Activated CD4-positive, alpha-beta T cell treated with anti-CD3 and anti-CD28 coated beads for 1 hour (primary cell): ENCODE results near the gene MYO1C.
"Not testable (repeated sequence)": the region's sequence is repeated elsewhere in the genome, so short reads cannot be mapped to it uniquely, and the experiment has no call there.

Source experiments
- DNase-seq: peaks from one replicate; pipeline ENCODE4 v3.0.0-alpha.2; 2020

MYO1C gene, protein sequence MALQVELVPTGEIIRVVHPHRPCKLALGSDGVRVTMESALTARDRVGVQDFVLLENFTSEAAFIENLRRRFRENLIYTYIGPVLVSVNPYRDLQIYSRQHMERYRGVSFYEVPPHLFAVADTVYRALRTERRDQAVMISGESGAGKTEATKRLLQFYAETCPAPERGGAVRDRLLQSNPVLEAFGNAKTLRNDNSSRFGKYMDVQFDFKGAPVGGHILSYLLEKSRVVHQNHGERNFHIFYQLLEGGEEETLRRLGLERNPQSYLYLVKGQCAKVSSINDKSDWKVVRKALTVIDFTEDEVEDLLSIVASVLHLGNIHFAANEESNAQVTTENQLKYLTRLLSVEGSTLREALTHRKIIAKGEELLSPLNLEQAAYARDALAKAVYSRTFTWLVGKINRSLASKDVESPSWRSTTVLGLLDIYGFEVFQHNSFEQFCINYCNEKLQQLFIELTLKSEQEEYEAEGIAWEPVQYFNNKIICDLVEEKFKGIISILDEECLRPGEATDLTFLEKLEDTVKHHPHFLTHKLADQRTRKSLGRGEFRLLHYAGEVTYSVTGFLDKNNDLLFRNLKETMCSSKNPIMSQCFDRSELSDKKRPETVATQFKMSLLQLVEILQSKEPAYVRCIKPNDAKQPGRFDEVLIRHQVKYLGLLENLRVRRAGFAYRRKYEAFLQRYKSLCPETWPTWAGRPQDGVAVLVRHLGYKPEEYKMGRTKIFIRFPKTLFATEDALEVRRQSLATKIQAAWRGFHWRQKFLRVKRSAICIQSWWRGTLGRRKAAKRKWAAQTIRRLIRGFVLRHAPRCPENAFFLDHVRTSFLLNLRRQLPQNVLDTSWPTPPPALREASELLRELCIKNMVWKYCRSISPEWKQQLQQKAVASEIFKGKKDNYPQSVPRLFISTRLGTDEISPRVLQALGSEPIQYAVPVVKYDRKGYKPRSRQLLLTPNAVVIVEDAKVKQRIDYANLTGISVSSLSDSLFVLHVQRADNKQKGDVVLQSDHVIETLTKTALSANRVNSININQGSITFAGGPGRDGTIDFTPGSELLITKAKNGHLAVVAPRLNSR

DNA sequence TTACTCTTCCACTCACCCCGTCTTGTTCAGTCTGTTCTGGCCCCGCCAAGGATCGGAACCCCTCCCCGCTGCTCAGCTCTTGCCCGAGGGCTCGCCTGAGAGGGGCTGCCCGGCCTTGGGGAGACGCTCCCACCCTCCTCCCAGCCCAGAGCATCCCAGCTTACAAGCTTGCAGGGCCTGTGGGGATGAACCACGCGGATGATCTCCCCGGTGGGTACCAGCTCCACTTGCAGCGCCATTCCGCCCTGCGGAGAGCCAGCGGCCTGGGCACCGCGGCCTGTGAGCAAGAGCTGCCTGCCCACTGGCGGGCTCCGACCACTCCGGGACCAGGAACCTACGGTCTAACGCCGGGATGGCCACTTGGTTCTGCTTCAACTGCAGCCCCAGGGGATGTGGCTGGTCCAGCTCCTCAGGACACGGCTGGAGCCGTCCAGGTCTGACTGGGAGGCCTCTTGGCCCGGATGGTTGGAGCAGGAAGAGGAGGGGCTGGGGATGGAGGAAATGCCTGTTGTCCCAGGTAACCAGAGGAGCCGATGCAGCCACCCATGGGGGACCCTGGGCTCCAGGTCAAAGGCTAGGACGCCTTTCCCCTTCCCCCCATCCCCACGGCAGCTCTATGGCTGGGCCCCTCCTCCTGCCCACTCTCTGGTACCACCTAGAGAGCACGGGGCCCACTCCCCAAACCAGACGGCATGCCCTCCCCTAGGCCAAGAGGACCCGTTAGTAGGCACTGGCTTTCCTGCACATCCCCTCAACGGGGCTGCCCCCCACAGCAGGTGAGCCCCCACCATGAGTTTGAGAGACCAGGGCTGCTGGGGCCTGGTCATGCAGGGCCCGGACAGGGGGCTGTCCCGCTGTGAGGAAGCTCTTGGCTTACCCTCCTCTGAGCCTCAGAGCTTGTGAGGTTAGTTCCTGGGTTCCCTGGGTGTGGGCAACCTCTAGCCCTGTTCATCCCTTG lies at the start of gene MYO1C:
Gene MYO1C (minus strand): TSS at position 438 of the 958 bp plus-strand sequence. CDS start 199 bp downstream, at position 239.
- DNase-seq, result no peak

DNA sequence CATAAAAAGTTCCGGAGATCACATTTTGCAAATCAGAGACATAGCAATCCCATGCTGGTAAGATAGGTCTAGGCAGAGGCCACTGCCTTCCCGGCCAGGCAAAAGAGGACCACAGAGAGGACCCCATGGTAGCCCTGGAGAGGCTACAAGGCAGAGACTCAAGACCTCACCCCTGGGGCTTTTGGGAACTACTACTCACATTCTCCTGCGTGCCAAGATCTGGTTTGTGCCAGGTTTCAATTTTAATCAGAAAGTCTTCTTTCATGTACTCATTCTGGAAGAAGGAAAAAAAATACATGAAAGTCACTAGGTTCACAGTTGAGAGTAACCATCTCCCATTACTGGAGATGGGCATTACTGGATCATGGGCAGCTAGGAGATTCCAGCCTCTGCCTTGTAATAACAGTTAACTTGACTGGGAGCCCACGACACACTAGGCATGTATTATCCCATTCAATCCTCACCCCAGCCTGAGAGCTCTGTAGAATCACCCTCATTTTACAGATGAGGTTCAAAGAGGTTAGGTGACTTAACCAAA lies 49.0 kb upstream of the MYO1C start:
- DNase-seq, result no peak

DNA sequence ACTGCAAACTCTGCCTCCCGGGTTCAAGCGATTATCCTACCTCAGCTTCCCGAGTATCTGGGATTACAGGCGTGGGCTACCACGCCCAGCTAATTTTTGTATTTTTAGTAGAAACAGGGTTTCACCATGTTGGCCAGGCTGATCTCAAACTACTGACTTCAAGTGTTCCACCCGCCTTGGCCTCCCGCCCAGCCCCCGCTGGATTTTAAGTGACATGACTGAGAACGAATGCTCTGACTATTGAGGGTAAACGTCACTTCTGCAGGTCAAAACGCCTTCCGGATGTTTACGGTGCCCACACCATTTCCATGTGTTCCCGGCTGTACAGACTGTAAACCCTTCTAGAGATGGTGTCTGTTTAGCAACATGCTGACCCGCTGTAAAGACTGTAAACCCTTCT lies 47.3 kb upstream of the MYO1C start:
- no peak for DNase-seq

DNA sequence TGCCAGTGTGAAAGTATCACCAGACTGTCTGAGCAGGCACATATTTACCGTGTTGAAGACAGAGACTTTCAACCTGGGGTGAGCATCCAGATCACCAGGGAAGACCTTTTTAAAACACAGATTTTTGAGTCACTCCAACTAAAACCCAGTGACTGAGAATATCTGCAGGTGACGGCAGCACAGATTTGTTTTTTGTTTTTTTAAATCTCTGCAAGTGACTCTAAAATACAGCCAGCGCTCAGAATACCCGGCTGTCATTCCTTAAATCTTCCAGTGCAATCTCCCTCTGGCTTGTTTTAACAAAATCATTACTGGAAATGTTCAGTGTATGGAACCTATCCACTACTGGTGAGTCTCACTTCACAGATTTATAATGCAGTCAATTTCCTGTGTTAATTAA lies 43.3 kb upstream of the MYO1C start:
- no peak for DNase-seq

DNA sequence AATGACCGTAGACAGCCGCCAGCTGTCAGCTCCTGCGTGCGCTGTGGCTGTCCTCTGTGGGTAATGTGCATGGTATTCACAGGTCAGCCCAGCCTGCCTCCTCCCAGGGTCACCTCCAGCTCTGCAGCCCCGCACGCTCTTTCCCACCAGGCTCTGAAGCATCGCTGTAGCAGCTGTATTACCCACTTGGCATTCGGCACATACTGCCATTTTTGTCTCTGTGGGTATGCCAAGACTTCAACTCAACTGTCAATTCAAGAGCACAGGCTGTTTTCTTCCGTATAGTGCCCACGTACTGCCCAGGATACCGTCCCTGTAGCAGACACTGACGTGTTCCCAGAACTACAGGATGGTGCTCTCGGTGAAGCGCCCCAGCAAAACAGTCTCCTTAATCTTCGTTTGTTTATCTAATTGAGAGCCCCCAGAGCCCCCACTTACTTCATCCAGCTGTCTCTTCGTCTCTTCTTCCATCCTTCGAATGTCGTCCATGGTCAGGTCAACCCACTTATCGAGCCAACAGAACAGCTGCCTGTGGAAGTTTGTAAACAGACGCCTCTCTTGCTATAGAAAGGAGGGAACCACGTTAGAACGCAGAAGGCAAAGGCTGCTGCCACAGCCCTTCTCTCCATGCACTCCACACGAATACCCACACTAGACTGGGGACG lies 41.3 kb upstream of the MYO1C start:
- DNase-seq, result no peak

DNA sequence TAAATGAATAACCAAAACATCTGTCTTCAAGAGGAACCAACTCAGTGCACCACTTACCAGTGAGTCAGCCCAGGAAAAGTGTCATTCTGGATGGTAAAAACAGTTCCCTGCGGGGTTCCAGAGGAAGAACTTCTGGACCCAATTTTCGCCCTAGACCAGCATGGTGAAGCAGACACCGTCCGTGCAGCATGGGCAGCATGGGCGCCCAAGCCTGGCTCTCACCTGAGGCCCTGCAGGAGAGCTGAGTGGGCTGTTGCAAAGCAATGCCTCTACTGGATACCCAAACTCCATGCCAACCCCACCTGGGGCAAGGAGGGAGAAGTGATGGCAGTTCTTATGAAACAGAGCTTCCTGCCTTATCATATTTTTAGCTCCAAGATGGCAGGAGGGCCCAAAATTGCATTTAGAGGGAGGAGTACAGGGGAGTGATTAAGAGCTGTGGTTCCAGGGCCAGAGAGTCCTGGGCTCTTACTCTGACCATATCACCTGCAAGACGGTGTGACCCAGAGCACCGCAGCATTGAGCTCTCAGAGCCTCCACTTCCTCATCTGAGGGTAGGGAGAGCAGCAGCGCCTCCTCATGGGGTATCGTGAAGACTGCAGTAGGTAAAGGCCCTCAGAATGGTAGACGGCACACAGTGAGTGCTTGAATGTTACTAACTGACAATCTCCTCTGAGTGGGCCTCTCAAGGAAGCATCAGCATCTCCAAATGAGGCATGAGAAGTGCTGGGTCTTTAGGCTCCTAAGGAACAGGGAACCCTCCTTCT lies 40.5 kb upstream of the MYO1C start:
- peak; percentile 19 for DNase-seq

DNA sequence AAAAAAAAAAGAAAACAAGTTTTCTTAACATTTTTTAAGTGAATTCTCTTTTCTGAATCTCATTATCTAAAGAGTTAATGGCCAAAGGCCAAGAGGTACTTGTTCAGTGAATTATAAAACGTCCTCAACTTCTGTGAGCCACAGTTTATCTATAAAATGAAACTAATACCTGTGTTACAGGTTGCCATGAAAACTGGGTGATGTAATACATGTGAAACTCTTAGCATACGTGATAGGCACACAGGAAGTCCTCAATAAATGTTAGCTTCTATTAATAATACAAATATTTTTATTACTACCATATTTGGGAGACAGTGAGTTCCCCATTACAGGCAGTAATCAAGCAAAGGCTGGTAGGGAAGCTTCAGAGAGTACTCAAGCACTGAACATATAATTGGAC lies 37.4 kb upstream of the MYO1C start:
- no peak for DNase-seq

DNA sequence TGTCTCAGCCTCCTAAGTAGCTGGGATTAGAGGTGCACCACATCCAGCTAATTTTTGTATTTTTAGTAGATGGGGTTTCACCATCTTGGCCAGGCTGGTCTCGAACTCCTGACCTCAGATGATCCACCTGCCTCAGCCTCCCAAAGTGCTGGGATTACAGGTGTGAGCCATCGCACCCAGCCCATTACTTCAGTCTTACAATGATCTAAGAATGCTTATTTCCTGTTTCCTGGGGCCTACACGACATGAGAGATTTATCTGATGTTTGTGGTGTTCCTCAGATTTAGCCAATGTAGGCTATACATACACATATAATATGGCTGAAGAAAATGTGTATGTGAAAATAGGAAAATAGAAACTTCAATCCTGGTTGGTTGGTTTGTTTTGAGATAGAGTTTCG lies 34.4 kb upstream of the MYO1C start:
- not testable (repeated sequence) for DNase-seq

DNA sequence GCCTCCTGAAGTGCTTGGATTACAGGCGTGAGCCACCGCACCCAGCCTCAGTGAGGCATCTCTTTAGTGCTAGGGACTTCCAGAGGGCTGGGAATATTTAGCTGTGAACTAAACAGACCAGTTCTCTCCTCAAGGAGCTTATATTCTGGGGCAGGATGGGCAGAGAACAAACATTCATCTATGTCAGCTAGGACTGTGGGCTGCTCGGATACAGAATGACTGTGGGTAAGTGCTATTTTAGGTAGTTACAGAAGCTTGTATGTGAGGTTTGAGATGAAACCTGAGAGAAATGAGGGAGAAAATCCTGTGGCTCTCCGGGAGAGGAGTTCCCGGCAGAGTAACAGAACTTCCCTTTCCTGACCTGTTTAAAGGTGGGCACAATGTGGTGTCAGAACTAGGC lies 30.1 kb upstream of the MYO1C start:
- DNase-seq, result no peak

DNA sequence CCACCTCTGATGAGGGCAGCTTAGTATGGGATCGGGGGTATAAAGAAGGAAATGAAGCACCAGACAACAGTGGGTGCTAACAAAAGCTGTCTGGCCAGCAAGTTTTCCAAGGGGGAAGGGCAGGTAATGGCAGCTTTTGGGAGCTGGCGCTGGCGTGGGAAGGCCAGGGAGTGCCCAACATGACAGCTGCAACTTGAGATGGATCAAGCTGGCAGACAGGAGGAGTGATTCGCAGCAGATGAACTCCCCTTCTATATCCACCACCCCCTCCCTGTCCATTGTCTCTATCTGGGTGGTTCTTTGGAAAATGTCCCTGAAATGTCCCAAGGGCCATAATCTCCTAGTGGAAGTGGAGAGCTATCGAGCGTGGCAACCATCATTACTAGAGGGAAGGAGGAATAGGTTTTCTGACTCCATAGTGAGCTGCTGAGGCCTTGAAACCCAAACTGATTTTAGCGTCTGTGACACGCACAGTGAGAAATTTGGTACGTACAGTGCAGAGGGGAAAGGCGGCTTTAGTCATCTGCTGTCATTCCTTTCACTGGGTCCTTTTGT lies 28.7 kb upstream of the MYO1C start:
- no peak for DNase-seq

DNA sequence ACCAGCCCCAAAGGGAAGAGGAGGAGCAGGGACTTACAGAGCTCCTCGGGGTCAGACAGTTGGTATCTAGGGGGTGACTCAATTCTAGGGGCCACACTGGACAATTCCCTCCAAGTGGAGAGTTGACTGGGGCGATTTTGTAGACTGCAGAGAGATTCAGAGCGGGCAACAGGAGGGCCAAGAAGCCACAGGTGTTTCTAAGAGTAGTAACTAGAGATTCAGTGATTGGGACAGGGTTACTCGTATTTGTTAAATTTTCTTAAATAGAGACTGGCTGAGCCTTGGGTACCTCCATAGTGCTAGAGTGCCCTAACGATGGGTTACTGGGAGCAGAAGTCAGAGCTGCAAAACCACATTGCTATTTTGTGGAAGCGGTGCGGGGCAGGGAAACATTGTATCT lies 27.2 kb upstream of the MYO1C start:
- DNase-seq, result no peak

DNA sequence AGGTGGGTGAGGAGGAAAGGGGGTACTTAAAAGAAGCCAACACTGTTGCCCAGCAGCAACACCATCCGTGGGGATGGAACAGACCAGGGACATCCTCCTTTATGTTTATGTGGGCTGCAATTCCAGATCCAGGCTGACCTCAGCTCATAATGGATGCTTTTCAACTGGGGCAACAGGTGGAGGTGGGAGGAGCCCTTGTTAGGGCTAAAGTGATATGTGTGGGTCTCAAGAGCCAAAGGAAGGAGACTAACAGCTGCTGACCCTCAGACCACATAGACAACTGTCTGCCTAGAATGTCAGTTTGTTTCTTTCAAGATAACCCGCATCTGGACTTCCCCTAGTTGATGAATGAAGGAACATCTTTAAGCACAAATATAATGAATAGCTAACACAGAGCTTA lies 25.9 kb upstream of the MYO1C start:
- no peak for DNase-seq

DNA sequence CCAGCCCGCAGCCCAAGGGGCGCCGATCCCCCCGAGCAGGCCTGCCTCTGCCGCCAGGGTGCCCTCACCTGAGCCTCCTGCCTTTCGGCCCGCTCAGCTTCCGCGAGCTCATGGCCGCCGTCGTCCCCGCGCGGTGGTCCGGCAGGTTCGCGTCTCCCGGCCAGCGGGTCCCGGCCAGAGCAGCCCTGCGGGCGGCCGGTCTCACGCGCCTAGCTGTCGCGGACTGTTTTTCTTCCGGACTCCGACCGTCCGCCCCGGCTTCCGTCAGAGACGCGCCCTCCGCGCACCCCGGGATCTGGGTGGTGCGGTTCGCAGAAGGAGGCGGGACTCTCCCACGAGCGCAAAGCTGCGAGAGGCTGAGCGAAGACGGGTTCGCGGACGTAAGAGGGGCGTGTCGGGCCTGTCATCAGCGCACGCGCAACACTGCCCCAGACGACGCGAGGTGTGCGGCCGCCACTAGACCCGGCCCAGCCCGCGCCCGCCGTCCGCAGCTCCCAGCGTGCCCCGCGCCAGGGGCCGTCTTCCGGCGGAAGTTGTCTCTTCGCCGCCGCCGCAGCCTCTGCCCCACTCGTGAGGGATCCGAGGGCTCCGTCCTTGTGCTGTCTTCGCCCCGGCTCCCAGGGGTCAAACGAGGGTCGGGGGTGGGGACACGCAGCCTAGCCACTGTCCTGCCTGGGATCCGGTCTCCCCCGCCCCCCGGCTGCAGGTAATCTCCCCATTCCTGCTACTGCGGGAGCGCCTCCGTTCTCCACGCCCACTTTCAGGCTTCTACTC lies 24.1 kb upstream of the MYO1C start, which contains the start of gene INPP5K:
Gene INPP5K (minus strand): TSS at position 225 of the 774 bp plus-strand sequence. CDS start 113 bp downstream, at position 112.
- DNase-seq, result peak; percentile 97

DNA sequence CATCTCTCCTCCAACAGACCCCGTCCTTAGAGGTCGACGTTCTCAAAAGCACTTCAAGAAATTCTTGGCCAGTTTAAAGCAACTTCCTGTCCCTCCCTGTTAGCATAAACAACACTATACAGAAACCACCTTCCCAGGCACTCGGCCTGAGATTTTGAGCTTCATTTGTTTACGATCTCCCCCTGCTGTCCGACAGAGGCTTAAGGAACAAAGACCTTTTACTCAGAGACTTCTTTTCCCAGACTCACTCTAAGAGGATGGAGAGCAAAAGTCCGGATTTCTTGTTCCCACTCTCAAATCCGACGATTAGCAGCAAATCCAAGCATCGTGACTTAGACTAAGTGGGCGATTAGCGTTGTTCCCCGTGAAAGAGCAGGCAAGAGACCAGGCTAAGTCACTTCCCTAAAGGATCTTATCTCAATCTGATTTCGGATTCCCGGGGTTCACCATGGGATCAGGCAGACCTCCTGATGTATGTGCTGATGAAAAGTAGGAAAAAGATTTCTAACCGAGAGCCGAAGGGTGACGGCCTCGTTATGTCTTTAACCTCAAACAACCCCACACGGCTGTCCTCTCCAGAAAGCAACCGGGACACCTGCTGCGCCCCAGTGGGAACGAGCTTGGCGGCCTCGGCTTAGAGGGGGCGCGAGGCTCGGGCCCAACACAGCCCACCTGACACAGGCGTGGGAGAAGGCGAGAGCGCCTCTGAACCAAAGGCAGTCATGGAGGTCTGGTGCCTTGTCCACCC lies 23.3 kb upstream of the MYO1C start:
- peak; percentile 33 for DNase-seq

DNA sequence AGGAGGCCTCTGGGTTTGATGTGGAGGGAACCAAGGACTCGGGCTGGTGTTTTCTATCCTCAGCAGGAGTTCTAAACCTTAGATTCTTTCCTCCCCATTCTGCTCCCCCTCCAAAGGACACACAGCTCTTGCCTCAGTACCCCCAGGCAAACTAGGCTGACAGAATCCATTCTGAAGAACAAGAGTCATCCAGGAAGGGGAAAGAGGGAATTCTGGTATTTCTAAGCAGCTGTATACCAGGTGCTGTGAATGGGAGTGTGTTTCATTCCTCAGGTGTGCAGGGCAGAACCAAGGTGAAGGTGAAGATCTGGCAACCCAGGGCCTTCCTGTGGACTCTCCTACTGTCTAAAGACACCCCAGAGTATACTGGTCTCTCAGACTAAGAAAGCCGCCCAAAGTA lies 19.9 kb upstream of the MYO1C start:
- DNase-seq, result no peak

DNA sequence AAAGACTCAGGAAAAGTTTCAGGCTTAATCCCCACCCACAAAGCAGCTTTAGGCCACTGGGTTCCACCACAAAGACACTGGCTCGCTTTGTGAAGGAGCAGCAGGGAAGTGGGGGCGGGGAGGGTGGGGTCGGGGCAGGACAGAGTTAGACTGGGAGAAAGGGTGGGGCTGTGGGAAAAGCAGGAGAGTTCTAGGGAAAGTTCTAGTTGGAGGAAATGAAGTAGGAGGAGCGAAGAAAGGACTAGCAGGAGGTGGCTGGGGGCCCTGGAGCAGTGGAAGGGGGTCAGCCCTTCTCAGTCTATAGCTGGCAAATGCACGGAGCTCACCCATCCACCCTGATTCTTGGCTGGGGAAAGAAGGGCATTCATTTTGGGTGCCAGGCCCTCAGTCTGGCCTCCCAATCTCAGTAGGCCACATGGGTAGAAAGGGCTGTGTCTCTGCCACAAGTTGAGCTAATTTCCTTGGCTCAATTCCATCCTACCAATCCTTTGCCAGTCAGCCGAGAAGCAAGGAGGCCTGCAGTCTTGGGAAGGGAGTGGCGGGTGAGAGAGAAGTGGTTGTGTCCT lies 19.4 kb upstream of the MYO1C start:
- DNase-seq, result no peak

DNA sequence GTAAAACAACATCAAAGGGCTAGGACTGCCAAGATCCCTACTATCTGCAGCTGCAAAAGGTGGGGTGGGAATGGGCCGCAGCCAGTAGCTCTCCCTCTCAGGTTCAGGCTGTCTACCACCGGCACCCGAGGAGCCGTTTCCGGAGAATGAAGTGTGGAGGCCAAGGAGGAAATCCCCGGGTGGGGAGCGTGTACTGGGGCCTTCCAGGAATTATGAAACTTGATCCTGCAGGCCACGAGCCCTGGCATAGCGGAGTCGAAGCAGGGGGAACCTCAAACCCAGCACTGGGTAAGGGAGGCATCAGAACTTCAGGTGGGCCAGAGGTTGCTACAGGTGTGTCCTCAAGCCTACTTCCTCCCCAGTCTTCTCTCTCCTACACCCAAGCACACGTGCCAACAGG lies 18.8 kb upstream of the MYO1C start:
- DNase-seq, result no peak

DNA sequence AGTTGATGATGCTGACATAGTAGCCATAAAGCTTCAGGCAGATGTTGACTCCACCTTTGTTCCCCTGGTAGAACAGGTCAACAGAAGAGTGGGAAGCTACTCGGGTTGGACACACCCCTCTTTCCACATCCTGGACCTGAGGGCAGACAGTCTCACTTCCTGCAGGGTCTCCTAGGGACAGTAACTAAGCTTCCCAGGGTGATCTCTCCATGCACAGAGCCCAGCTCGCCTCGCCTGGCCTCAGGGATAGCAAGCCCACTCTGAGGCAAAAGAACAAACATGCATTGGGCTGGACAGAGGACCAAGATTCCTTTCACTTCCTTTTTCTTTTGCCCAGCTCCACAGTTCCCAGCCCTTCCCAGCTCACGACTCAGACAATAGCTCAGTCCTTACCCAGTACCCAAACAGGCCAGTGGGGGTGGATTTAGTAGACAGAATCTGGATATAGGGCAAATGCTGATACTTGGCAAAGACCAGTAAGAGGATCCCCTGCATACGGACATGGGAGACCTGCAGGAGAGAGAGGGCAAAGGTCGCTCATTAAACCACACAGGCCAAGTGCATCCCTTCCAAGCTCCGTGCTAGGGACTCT lies 16.9 kb upstream of the MYO1C start:
- DNase-seq, result no peak
